Liver (tissue), 9 donors: ENCODE data around the gene KCNC2. TPM values are rescaled to one million over a fixed set of nuclear protein-coding genes. Genes with fewer than 3 reads are reported as not detected.

Source experiments
- DNase-seq: peaks from one replicate; pipeline ENCODE4 v3.0.0-alpha.2; 2017; ENCODE audit warnings: low spot score
- H3K27ac ChIP-seq, 2 donors: one replicate each; pipeline ENCODE4 v1.7.0; 2013; ENCODE audit warnings: inconsistent platforms in 2 of 2, low read length in 2 of 2, control low read depth in 1 of 2, low read depth in 1 of 2, mild to moderate bottlenecking in 1 of 2
- H3K27me3 ChIP-seq, 4 donors: one replicate each; pipeline versions ENCODE4 v1.6.1 to v1.7.0; 2013; ENCODE audit warnings: low read length in 3 of 4, inconsistent platforms in 1 of 4, mild to moderate bottlenecking in 1 of 4, moderate library complexity in 1 of 4; ENCODE audit not compliant: control insufficient read depth in 4 of 4, insufficient read depth in 4 of 4
- H3K36me3 ChIP-seq, 4 donors: one replicate each; pipeline versions ENCODE4 v1.6.1 to v1.7.0; 2013; ENCODE audit warnings: low read length in 3 of 4, mild to moderate bottlenecking in 3 of 4, low read depth in 1 of 4, moderate library complexity in 1 of 4; ENCODE audit not compliant: control insufficient read depth in 4 of 4, insufficient read depth in 3 of 4
- H3K4me1 ChIP-seq, 4 donors: one replicate each; pipeline versions ENCODE4 v1.6.1 to v1.7.0; 2013; ENCODE audit warnings: low read length in 3 of 4, mild to moderate bottlenecking in 3 of 4, moderate library complexity in 1 of 4; ENCODE audit not compliant: control insufficient read depth in 4 of 4, insufficient read depth in 4 of 4
- H3K4me3 ChIP-seq, 3 donors: one replicate each; pipeline versions ENCODE4 v1.6.1 to v1.7.0; 2013; ENCODE audit warnings: low read length in 3 of 3, control low read depth in 1 of 3, low read depth in 1 of 3, mild to moderate bottlenecking in 1 of 3
- H3K9ac ChIP-seq, 2 donors: one replicate each; pipeline ENCODE4 v1.7.0; 2013; ENCODE audit warnings: low read length in 2 of 2, mild to moderate bottlenecking in 2 of 2, moderate library complexity in 2 of 2, control low read depth in 1 of 2, low read depth in 1 of 2
- H3K9me3 ChIP-seq, 4 donors: one replicate each; pipeline versions ENCODE4 v1.6.1 to v1.7.0; 2013; ENCODE audit warnings: low read length in 3 of 4; ENCODE audit not compliant: control insufficient read depth in 4 of 4
- EGR1 ChIP-seq, 2 donors: IDR thresholded peaks; 2 replicates each; pipeline ENCODE4 v1.6.1; 2016 to 2018; ENCODE audit warnings: antibody characterized with exemption in 2 of 2, low read depth in 2 of 2
- FOXA1 ChIP-seq: IDR thresholded peaks from 2 replicates; pipeline ENCODE4 v1.6.1; 2016; ENCODE audit warnings: antibody characterized with exemption
- FOXA2 ChIP-seq: IDR thresholded peaks from 2 replicates; pipeline ENCODE4 v1.6.1; 2016; ENCODE audit warnings: antibody characterized with exemption
- GABPA ChIP-seq, 2 donors: IDR thresholded peaks in 1 of 2; conservative IDR thresholded peaks in 1 of 2; 2 replicates each; pipeline ENCODE4 v1.6.1; 2016; ENCODE audit warnings: antibody characterized with exemption in 2 of 2, mild to moderate bottlenecking in 1 of 2, moderate library complexity in 1 of 2
- HNF4A ChIP-seq, 2 donors: conservative IDR thresholded peaks; 2 replicates each; pipeline ENCODE4 v1.6.1; 2016; ENCODE audit warnings: antibody characterized with exemption in 2 of 2, mild to moderate bottlenecking in 2 of 2
- HNF4G ChIP-seq: IDR thresholded peaks from 2 replicates; pipeline ENCODE4 v1.6.1; 2016; ENCODE audit warnings: antibody characterized with exemption
- JUND ChIP-seq, 2 donors: IDR thresholded peaks; 2 replicates each; pipeline ENCODE4 v1.6.1; 2016; ENCODE audit warnings: antibody characterized with exemption in 2 of 2
- NR2F2 ChIP-seq: IDR thresholded peaks from 2 replicates; pipeline ENCODE4 v1.6.1; 2016; ENCODE audit warnings: antibody characterized with exemption
- RAD21 ChIP-seq, 2 donors: IDR thresholded peaks; 2 replicates each; pipeline ENCODE4 v1.6.1; 2016; ENCODE audit warnings: antibody characterized with exemption in 2 of 2, mild to moderate bottlenecking in 2 of 2
- RXRA ChIP-seq, 2 donors: IDR thresholded peaks; 2 replicates each; pipeline ENCODE4 v1.6.1; 2017 to 2018; ENCODE audit warnings: antibody characterized with exemption in 2 of 2, mild to moderate bottlenecking in 1 of 2
- SP1 ChIP-seq: IDR thresholded peaks from 2 replicates; pipeline ENCODE4 v1.6.1; 2018; ENCODE audit warnings: antibody characterized with exemption, mild to moderate bottlenecking
- TAF1 ChIP-seq: conservative IDR thresholded peaks from 2 replicates; pipeline ENCODE4 v1.6.1; 2016; ENCODE audit warnings: antibody characterized with exemption, mild to moderate bottlenecking
- YY1 ChIP-seq: IDR thresholded peaks from 2 replicates; pipeline ENCODE4 v1.6.1; 2016; ENCODE audit warnings: antibody characterized with exemption, mild to moderate bottlenecking
- WGBS: extraction: QIAGEN DNeasy Blood & Tissue Kit; methylation state at CpG from one replicate; pipeline ENCODE4 v1.1.7; 2013; 5-methylcytosine and 5-hydroxymethylcytosine counted together
- polyA plus RNA-seq, 2 donors: library from polyadenylated mRNA; stranded (reverse) in 1 of 2; unstranded in 1 of 2; fragments of 200-250 nt in 1 of 2; fragments of >200 nt in 1 of 2; fragmentation: Nextera tagmentation in 1 of 2; extraction: Ambion mirVana in 1 of 2; gene quantifications; one replicate each; pipeline versions ENCODE4 v1.2.1 to v1.2.3, GENCODE V29; 2013 to 2015
- total RNA-seq, 2 donors: library from RNA; depleted of rRNA; stranded (reverse); fragments of >200 nt; gene quantifications; one replicate each; pipeline ENCODE4 v1.2.3, GENCODE V29; 2014
- TF ChIP-seq, protein P1 (sequence below): IDR thresholded peaks from 2 replicates; pipeline ENCODE4 v1.6.1; 2016; ENCODE audit warnings: antibody characterized with exemption
- TF ChIP-seq, protein P2 (sequence below): IDR thresholded peaks from 2 replicates; pipeline ENCODE4 v1.6.1; 2016; ENCODE audit warnings: antibody characterized with exemption
- TF ChIP-seq, protein P3 (sequence below): IDR thresholded peaks from 2 replicates; pipeline ENCODE4 v1.6.1; 2016; ENCODE audit warnings: antibody characterized with exemption, mild to moderate bottlenecking
- TF ChIP-seq, protein P4 (sequence below): IDR thresholded peaks from 2 replicates; pipeline ENCODE4 v1.6.1; 2016; ENCODE audit warnings: antibody characterized with exemption
- donor health status: healthy.
- donor health status: healthy.
- donor health status: healthy.
- donor health status: healthy.
- donor health status: healthy.

The KCNC2 gene
- total and polyA plus RNA-seq, 4 donors, result under 0.01 to 0.02 TPM; not detected in 2

DNA sequence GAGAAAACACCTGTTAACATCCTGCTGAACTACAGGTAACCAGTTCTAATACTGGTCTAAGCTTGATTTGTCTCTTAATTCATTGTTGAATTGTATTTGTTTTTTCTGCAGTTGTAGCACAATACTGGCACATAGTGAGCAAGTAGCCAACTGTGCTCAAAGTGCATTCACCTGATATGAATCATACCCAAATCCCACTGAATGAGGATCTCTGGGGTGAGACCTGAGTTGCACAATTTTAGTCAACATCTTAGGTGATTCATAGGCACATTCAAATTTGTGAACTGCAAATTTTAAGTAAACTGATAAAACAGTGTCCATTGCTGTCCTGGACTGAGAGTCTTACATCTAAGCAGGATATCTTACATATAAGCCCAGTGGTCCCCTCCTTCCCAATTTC is 12.8 kb downstream of the KCNC2 start:
- H3K27me3 ChIP-seq, result no peaks in the 10 kb centered on the region
- no peak overlapping the region for H3K27ac ChIP-seq
- H3K36me3 ChIP-seq, result no peaks in the 10 kb centered on the region
- DNase-seq, result no peak
- no peaks in the 10 kb centered on the region for H3K4me1 ChIP-seq
- no peaks in the 10 kb centered on the region for H3K9me3 ChIP-seq
- H3K4me3 ChIP-seq, result no peak overlapping the region
- H3K9ac ChIP-seq, result no peak overlapping the region
- TF ChIP-seq FOXA1 (no peak), TAF1 (no peak), RXRA (IDR thresholded peaks at IDR 0.05) (no peak), YY1 (no peak), NR2F2 (no peak), FOXA2 (no peak), EGR1 (IDR thresholded peaks at IDR 0.05; ENCODE audit: low read depth in 2 of 2) (no peak), HNF4G (no peak), RAD21 (IDR thresholded peaks at IDR 0.05) (no peak), HNF4A (conservative IDR thresholded peaks at IDR 0.05) (no peak), SP1 (no peak), JUND (IDR thresholded peaks at IDR 0.05) (no peak), GABPA (IDR thresholded peaks at IDR 0.05 in 1 of 2, conservative IDR thresholded peaks at IDR 0.05 in 1 of 2) (no peak)
- TF ChIP-seq, protein P1, sequence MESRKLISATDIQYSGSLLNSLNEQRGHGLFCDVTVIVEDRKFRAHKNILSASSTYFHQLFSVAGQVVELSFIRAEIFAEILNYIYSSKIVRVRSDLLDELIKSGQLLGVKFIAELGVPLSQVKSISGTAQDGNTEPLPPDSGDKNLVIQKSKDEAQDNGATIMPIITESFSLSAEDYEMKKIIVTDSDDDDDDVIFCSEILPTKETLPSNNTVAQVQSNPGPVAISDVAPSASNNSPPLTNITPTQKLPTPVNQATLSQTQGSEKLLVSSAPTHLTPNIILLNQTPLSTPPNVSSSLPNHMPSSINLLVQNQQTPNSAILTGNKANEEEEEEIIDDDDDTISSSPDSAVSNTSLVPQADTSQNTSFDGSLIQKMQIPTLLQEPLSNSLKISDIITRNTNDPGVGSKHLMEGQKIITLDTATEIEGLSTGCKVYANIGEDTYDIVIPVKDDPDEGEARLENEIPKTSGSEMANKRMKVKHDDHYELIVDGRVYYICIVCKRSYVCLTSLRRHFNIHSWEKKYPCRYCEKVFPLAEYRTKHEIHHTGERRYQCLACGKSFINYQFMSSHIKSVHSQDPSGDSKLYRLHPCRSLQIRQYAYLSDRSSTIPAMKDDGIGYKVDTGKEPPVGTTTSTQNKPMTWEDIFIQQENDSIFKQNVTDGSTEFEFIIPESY, result no peak
- TF ChIP-seq, protein P2, sequence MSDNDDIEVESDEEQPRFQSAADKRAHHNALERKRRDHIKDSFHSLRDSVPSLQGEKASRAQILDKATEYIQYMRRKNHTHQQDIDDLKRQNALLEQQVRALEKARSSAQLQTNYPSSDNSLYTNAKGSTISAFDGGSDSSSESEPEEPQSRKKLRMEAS, result no peak

DNA sequence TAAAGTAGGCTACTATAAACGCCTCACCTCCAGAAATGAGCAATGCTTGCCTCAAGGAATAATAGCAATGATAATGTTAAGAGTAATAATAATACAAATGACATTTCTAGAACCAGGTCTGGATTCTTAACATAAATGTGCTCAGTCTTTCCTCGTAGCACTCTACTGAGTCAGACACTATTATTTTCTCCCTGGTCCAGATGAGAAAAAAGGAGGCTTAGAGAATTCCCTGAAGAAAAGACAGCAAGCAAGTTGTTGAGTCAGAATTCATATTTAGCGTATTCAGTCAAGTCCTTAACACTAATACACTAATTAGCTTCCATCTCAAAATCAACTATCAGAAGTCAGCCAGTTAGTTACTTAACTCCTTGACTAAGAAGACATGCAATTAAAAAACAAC is 13.2 kb downstream of the KCNC2 start:
- Histone ChIP-seq H3K9ac (no peak overlapping the region), H3K27me3 (no peaks in the 10 kb centered on the region), H3K9me3 (no peaks in the 10 kb centered on the region), H3K4me1 (no peaks in the 10 kb centered on the region), H3K4me3 (no peak overlapping the region), H3K27ac (no peak overlapping the region), H3K36me3 (no peaks in the 10 kb centered on the region)
- DNase-seq, result no peak
- TF ChIP-seq, protein P3, sequence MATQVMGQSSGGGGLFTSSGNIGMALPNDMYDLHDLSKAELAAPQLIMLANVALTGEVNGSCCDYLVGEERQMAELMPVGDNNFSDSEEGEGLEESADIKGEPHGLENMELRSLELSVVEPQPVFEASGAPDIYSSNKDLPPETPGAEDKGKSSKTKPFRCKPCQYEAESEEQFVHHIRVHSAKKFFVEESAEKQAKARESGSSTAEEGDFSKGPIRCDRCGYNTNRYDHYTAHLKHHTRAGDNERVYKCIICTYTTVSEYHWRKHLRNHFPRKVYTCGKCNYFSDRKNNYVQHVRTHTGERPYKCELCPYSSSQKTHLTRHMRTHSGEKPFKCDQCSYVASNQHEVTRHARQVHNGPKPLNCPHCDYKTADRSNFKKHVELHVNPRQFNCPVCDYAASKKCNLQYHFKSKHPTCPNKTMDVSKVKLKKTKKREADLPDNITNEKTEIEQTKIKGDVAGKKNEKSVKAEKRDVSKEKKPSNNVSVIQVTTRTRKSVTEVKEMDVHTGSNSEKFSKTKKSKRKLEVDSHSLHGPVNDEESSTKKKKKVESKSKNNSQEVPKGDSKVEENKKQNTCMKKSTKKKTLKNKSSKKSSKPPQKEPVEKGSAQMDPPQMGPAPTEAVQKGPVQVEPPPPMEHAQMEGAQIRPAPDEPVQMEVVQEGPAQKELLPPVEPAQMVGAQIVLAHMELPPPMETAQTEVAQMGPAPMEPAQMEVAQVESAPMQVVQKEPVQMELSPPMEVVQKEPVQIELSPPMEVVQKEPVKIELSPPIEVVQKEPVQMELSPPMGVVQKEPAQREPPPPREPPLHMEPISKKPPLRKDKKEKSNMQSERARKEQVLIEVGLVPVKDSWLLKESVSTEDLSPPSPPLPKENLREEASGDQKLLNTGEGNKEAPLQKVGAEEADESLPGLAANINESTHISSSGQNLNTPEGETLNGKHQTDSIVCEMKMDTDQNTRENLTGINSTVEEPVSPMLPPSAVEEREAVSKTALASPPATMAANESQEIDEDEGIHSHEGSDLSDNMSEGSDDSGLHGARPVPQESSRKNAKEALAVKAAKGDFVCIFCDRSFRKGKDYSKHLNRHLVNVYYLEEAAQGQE, result no peak
- TF ChIP-seq, protein P2, result no peak
- TF ChIP-seq SP1 (no peak), HNF4G (no peak), TAF1 (no peak), YY1 (no peak), HNF4A (conservative IDR thresholded peaks at IDR 0.05) (no peak), RAD21 (IDR thresholded peaks at IDR 0.05) (no peak), JUND (IDR thresholded peaks at IDR 0.05) (no peak)
- TF ChIP-seq, protein P4, sequence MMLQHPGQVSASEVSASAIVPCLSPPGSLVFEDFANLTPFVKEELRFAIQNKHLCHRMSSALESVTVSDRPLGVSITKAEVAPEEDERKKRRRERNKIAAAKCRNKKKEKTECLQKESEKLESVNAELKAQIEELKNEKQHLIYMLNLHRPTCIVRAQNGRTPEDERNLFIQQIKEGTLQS, result no peak
- WGBS, result 57% methylated on average over 3 of the region's 3 CpGs
